DND-41 (cell line): Measurements from ENCODE around the gene NXPH1.

Source experiments
- EZH2 ChIP-seq: IDR thresholded peaks from 3 replicates; pipeline ENCODE4 v1.6.1; 2012; ENCODE audit warnings: borderline replicate concordance, low read depth, mild to moderate bottlenecking, moderate library complexity, low read length, inconsistent platforms; ENCODE audit not compliant: severe bottlenecking
- TF ChIP-seq, protein P1 (sequence below): IDR thresholded peaks from 2 replicates; pipeline ENCODE4 v1.5.1; 2012; ENCODE audit warnings: borderline replicate concordance, low read length, moderate library complexity, mild to moderate bottlenecking; ENCODE audit not compliant: poor library complexity, severe bottlenecking; ENCODE audit errors: extremely low read depth

DNA sequence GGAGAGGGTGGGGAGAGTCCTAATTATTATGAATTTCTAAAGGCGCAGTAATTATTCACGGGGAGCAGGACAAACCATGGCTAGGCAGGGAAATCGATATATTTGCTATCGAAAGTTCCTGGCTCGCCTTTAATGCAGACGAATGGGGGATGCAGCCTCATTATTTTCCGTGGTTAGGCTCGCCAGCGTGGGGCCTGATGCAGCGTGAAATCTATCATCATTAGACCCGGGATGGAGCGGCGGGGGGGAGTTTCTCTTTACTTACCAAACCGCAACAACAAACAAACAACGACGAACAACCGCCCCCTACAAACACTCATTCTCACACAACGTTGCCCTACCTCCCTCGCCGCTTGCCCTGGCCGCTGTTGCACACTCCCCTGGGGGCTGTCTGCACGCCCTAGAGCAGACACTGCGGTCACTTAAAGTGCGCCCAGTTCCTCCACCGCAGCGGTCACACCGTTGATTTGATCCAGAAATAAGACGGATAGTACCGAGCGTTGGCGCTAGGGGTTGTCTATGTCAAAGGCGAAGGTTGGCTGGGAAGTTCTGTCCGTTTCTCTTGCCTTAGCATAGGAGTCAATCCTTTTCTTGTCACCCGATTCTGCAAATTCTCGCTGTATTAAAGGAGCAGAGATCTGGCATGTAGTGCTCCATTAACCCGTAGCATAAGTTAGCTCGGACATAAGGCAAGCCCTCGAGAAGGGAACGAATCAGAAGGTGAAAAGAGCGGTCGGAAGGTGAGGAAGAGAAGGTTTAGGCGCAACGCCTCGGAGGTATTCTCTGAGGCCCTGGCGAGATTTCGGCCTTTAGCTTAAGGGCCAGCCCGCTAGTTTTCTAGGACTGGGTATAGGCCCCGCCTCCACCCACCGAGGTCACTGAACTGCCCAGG lies 10.4 kb downstream of the NXPH1 start:
- TF ChIP-seq, protein P1, sequence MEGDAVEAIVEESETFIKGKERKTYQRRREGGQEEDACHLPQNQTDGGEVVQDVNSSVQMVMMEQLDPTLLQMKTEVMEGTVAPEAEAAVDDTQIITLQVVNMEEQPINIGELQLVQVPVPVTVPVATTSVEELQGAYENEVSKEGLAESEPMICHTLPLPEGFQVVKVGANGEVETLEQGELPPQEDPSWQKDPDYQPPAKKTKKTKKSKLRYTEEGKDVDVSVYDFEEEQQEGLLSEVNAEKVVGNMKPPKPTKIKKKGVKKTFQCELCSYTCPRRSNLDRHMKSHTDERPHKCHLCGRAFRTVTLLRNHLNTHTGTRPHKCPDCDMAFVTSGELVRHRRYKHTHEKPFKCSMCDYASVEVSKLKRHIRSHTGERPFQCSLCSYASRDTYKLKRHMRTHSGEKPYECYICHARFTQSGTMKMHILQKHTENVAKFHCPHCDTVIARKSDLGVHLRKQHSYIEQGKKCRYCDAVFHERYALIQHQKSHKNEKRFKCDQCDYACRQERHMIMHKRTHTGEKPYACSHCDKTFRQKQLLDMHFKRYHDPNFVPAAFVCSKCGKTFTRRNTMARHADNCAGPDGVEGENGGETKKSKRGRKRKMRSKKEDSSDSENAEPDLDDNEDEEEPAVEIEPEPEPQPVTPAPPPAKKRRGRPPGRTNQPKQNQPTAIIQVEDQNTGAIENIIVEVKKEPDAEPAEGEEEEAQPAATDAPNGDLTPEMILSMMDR = no peak
- TF ChIP-seq EZH2 = no peak
